Mammary epithelial cell (primary cell): ENCODE data around the gene SUZ12.

Experiments used
- EZH2 ChIP-seq: IDR thresholded peaks from 2 replicates; pipeline ENCODE4 v1.6.1; 2012; ENCODE audit warnings: low read length, inconsistent platforms, borderline replicate concordance
- TF ChIP-seq, protein P1 (sequence below), 2 donors: IDR thresholded peaks in 1 of 2; conservative IDR thresholded peaks in 1 of 2; 2 replicates each; pipeline ENCODE4 v1.5.1; 2011 to 2012; ENCODE audit warnings: inconsistent platforms in 2 of 2, low read length in 2 of 2, mild to moderate bottlenecking in 2 of 2, control low read depth in 1 of 2, low read depth in 1 of 2; ENCODE audit not compliant: insufficient read depth in 1 of 2; ENCODE audit errors: extremely low read depth in 1 of 2

DNA sequence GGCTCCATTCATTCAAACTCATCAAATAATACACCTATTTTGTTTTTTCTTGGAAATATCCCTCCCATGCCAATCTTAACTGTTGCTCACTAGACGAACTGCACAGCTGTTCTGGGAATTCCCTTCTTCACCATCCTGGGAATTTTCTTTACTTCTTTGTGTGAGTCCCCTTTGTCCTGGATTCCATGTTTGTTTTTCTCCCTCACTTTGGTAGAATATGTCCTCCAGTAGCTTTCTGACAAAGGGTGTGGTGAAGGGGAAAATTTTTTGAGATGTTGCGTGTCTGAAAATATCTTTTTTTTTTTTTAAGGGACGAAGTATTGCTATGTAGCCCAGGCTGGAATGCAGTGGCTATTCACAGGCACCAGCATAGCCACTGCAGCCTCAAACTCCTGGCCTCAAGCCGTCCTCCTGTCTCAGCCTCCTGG, 18.1 kb upstream of the SUZ12 start:
- TF ChIP-seq, protein P1, sequence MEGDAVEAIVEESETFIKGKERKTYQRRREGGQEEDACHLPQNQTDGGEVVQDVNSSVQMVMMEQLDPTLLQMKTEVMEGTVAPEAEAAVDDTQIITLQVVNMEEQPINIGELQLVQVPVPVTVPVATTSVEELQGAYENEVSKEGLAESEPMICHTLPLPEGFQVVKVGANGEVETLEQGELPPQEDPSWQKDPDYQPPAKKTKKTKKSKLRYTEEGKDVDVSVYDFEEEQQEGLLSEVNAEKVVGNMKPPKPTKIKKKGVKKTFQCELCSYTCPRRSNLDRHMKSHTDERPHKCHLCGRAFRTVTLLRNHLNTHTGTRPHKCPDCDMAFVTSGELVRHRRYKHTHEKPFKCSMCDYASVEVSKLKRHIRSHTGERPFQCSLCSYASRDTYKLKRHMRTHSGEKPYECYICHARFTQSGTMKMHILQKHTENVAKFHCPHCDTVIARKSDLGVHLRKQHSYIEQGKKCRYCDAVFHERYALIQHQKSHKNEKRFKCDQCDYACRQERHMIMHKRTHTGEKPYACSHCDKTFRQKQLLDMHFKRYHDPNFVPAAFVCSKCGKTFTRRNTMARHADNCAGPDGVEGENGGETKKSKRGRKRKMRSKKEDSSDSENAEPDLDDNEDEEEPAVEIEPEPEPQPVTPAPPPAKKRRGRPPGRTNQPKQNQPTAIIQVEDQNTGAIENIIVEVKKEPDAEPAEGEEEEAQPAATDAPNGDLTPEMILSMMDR (conservative IDR thresholded peaks at IDR 0.05 in 1 of 2, IDR thresholded peaks at IDR 0.05 in 1 of 2; ENCODE audit: extremely low read depth in 1 of 2, insufficient read depth in 1 of 2, low read depth in 1 of 2, low read length in 2 of 2) = no peak
- TF ChIP-seq EZH2 = no peak
